ENCODE data around the gene DLG5.

DNA sequence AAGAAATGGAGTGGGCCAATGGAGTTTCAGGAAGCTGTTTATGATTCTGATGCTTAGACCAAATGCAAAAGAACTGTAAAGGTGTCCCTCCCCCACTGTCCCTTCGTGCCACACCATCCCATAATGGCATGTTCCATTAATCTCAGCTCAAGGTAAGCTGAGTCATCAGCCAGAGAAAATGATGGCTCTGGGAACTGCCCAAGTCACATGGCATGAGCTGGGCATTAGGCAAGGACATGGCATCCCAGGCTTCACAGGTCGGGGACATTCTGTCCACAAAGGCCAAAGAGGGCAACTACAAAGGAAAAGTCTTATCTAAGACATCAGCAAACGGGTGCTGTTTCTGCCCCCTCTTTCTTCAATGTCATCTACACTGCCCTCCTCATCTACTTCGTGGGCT, 44.9 kb downstream of the DLG5 start:
- TF ChIP-seq, protein P1, sequence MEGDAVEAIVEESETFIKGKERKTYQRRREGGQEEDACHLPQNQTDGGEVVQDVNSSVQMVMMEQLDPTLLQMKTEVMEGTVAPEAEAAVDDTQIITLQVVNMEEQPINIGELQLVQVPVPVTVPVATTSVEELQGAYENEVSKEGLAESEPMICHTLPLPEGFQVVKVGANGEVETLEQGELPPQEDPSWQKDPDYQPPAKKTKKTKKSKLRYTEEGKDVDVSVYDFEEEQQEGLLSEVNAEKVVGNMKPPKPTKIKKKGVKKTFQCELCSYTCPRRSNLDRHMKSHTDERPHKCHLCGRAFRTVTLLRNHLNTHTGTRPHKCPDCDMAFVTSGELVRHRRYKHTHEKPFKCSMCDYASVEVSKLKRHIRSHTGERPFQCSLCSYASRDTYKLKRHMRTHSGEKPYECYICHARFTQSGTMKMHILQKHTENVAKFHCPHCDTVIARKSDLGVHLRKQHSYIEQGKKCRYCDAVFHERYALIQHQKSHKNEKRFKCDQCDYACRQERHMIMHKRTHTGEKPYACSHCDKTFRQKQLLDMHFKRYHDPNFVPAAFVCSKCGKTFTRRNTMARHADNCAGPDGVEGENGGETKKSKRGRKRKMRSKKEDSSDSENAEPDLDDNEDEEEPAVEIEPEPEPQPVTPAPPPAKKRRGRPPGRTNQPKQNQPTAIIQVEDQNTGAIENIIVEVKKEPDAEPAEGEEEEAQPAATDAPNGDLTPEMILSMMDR (IDR thresholded peaks at IDR 0.05), result no peak
- no peak for TF ChIP-seq POLR2A (IDR thresholded peaks at IDR 0.05)

Measured in Peyer's patch (tissue), 4 donors.